GM19099 (cell line): Measurements from ENCODE around the gene RPP38.

Source experiments
- POLR2A ChIP-seq: IDR thresholded peaks from 3 replicates; pipeline ENCODE4 v1.6.1; 2011; ENCODE audit warnings: low read depth; ENCODE audit not compliant: insufficient read length; ENCODE audit errors: extremely low read depth

The RPP38 gene

GRCh38 chr10:15088428-15089261 lies 8.5 kb upstream of the RPP38 start, which contains the start of gene ACBD7:
TSS of gene ACBD7 (minus strand) at chr10:15088776. CDS start at chr10:15088728, 48 bp downstream.
- TF ChIP-seq POLR2A: no peak

GRCh38 chr10:15091418-15091817 lies 5.7 kb upstream of the RPP38 start:
- TF ChIP-seq POLR2A: no peak

GRCh38 chr10:15092855-15093408 lies 4.2 kb upstream of the RPP38 start:
- TF ChIP-seq POLR2A: no peak

GRCh38 chr10:15096661-15097010 lies 519 bp upstream of the RPP38 start:
- no peak for TF ChIP-seq POLR2A

GRCh38 chr10:15099886-15100285 lies 2.7 kb downstream of the RPP38 start:
- TF ChIP-seq POLR2A: no peak

- TF ChIP-seq POLR2A: no peak
Observed at GRCh38 chr10:15103513-15103912, 6.4 kb downstream of the RPP38 start.

- no peak for TF ChIP-seq POLR2A
Observed at GRCh38 chr10:15106352-15107013, 9.3 kb downstream of the RPP38 start.

GRCh38 chr10:15112657-15113056 lies 15.5 kb downstream of the RPP38 start:
- no peak for TF ChIP-seq POLR2A

GRCh38 chr10:15113766-15114165 lies 16.6 kb downstream of the RPP38 start:
- no peak for TF ChIP-seq POLR2A

GRCh38 chr10:15116225-15116624 lies 19.1 kb downstream of the RPP38 start:
- TF ChIP-seq POLR2A: no peak

- no peak for TF ChIP-seq POLR2A
Observed at GRCh38 chr10:15118615-15119014, 21.5 kb downstream of the RPP38 start.

- no peak for TF ChIP-seq POLR2A
Observed at GRCh38 chr10:15120523-15120922, 23.4 kb downstream of the RPP38 start.

GRCh38 chr10:15121707-15122106 lies 24.6 kb downstream of the RPP38 start:
- no peak for TF ChIP-seq POLR2A

- no peak for TF ChIP-seq POLR2A
Observed at GRCh38 chr10:15122477-15123030, 25.4 kb downstream of the RPP38 start.

- TF ChIP-seq POLR2A: no peak
Observed at GRCh38 chr10:15123749-15124184, 26.6 kb downstream of the RPP38 start.
